GM20431 (cell line): Measurements from ENCODE around the gene DNAH8.

ENCODE experiments used
- in situ Hi-C: fragments of 300-500 bp; cut with MseI, MboI; formaldehyde crosslinking; loops from one replicate; pipeline ENCODE4 v1.15.0; 2020; ENCODE audit warnings: low sequenced_read_pairs; ENCODE audit not compliant: unreplicated experiment

DNAH8 gene, protein sequence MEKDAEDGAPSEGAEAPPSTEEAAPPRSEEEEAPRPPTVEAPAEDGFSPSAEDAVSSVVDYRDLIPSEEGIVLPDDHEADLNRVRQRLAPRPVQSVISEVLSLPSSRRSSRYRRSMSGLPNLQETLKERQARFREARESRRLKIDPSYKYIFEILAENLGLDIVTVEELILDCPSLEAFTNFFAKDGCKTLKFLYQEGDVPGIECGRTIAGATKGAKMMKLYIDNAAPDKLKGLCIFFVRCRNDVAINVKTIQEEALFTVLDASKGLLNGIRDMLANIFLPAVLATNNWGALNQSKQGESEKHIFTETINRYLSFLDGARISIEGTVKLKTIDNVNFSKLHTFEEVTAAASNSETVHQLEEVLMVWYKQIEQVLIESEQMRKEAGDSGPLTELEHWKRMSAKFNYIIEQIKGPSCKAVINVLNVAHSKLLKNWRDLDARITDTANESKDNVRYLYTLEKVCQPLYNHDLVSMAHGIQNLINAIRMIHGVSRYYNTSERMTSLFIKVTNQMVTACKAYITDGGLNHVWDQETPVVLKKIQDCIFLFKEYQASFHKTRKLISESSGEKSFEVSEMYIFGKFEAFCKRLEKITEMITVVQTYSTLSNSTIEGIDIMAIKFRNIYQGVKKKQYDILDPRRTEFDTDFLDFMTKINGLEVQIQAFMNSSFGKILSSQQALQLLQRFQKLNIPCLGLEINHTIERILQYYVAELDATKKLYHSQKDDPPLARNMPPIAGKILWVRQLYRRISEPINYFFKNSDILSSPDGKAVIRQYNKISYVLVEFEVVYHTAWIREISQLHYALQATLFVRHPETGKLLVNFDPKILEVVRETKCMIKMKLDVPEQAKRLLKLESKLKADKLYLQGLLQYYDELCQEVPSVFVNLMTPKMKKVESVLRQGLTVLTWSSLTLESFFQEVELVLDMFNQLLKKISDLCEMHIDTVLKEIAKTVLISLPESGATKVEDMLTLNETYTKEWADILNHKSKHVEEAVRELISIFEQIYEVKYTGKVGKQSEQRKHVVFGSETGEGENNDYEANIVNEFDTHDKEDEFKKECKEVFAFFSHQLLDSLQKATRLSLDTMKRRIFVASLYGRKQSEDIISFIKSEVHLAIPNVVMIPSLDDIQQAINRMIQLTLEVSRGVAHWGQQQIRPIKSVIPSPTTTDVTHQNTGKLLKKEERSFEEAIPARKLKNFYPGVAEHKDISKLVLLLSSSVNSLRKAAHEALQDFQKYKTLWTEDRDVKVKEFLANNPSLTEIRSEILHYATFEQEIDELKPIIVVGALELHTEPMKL (N-terminal part only)

DNA sequence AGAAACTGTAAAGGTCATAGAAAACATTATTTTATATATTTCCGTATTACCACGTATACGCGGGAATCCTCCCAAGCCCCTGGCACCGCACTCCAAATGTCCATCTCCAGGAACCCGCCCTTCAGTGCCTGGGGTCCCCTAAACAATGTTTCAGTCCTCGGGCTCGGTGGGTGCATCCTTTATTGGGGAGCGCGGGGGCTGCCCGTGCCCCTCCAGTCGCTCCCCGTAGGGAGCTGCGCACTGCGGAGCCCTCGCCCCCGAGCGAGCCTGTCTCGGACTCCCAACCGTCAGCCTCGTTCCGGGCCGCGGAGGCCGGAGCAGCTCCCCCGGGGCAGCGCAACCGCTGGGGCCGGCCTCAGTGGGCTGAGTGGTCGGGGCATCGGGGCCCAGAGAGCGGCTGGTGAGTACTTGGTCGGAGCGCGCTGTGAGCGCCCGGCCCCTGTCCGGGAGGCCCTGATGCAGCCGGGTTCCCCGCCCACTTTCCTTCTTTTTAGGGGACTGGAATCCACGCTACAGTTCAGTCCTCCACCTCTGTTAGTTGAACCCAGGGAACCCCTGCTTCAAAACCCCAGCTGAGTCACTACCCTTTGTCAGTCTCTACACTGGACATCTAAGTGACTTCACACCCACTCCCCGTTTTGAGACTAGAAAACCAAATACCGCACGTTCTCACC, at the start of gene DNAH8:
TSS of gene DNAH8 (plus strand) at position 296 of the 674 bp plus-strand sequence. CDS start 7,499 bp downstream, outside the sequence.
- in situ Hi-C loops = no loop called here

DNA sequence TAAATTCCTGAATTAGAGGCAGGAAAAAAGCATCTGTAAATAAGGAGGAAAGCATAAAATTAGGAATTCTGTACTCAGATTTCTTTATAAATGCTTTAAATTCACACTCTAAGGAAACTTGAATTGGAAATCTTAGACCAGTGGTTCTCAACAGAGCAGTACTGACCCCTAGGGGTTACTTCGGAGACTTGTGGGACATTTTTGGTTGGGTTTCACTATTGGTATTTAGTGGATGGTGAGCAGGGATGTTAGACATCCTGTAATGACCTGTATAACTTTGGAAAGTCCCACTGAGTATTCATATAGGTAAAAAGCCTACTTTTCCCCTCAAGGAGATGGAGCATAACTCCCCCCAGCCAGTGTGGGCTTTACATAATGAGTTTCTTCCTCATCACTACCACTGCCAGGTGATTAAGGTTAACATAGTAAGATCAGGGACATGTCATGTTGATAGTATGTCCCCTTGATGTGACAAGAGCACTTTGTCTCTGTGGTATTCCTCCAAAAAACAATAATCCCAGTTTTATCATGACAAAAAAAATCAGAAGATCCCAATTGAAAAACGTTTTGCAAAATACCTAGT, 43.1 kb upstream of the DNAH8 start:
- in situ Hi-C loops = no loop called here

- in situ Hi-C loops = no loop called here
These were observed 41.5 kb upstream of the DNAH8 start for GRCh38 chr6:38673397-38674165.

DNA sequence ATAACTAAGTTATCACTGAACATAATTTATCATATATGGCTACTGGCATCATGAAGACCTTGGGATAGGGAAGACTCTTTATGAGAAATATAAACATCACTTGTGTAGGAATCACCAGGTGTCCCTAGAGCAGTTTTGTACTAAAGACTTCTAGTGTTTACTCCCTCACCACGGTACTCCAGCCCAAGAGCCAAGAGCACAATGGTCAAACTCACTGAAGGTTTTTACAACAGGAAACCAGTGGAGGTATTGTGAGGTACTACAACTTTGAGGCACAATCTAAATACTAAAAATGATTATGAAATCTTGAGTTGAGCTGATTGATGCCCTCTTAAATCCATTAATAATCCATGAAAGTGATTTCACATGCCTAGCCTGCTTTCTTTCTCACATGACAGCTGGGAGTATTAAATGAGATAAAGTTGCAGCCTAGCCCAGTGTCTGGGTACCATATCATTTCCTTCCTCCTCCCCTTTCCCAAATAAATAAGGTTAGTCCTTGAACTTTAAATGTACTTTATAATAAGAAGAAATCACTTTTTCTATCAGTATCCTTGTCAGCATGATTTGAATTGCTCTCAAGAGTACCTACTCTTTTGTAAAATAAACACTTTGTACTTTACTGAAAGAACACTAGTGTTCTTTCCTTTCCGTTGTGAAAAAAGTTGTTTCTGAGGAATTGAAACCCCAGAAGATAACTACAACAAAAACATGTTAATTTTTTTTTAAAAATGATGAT, 38.7 kb upstream of the DNAH8 start:
- in situ Hi-C loops = no loop called here

DNA sequence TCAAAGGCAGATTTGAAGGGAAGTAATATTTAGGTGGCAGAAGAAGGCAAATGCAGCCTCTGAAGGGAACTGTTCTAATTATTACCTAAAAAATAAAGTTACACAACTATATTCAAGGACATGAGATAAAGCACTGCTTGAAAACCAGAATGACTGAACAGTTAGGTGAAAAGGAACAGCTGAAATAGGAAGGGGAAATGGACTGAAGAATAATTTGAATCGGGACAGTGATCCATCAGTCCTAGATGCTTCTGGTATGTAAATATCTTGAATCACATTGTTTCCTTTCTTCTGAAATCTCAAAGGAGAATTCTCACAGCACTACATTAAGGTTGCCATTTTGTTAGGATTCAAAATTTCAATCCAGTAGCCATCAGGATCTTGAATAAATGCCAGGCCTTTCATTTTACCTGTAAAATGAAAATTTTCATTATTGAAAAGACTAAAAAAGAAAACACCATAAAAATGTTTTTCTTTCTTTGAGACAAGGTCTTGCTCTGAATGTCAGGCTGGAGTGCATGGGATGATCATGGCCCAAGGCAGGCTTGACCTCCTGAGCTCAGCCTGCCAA, 38.1 kb upstream of the DNAH8 start:
- in situ Hi-C loops = no loop called here

- in situ Hi-C loops = no loop called here
These were observed 36.8 kb upstream of the DNAH8 start for GRCh38 chr6:38678178-38678760.

DNA sequence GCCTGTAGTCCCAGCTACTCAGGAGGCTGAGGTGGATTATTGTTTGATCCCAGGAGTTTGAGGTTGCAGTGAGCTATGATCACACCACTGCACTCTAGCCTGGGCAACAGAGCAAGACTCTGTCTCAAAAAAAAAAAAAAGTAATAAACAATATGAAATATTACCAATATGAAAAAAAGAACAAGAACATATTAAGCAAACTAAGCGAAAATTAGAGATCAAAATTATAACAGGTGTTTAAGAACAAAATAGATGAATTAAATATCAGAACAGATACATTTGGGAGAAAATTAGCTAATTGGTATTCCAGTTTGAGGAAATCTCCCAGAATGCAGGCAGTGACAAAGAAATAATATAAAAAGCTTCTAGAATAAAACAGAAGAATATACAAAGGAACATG, 35.4 kb upstream of the DNAH8 start:
- in situ Hi-C loops = no loop called here

DNA sequence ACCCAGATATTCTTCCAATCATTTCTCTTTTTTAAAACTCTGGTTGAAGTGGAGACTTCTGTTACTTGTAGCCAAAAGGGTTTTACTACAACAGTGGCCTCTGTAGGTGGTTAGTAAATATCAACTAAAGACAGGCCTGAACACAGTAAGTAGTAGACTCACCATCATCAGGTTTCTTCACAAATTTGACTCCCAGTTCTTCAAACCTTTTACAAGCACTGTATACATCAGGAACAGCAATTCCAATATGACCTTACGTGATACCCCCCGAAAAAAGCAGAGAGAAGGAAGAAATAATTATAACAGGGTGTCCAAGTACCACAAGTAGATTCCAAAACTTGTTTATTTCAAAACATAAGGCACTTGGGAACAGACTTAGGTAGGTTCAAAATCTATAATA, 33.3 kb upstream of the DNAH8 start:
- in situ Hi-C loops = no loop called here

DNA sequence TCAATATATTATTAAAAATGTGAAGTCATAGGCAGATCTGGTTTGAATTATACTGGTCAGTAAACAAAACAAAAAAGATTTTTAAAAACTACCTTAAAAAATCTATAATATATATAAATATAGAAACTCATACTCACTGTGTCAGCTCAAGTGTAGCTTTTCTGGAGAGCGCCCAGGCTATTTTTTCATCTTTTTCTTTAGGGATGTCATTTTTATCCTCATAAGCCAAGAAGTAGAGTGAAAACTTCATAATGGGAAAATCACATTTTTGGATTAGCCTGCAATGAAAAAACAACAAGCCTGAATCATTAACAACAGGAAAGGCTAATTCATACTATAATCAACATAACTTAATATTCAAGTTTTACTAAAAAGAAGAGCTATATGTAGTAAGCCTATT, 30.9 kb upstream of the DNAH8 start:
- in situ Hi-C loops = no loop called here

DNA sequence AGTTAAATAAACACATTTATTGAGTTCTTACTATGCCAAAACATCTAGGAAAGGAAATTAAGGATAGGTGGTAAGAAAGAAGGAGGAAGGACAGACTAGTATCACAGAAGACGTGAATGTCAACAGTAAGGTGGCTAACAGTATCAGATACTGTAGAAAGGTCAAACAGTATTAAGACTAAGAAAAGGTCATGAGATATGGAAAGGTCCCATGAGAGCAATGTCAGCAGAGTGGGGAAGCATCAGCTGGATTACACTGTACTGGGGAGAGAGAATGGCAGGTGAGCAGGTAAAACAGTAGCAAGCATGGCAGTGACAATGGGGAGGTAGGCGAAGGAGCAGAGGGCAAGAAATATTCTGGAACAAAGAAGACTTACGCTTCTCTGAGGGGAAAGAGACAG, 30.2 kb upstream of the DNAH8 start:
- in situ Hi-C loops = no loop called here

DNA sequence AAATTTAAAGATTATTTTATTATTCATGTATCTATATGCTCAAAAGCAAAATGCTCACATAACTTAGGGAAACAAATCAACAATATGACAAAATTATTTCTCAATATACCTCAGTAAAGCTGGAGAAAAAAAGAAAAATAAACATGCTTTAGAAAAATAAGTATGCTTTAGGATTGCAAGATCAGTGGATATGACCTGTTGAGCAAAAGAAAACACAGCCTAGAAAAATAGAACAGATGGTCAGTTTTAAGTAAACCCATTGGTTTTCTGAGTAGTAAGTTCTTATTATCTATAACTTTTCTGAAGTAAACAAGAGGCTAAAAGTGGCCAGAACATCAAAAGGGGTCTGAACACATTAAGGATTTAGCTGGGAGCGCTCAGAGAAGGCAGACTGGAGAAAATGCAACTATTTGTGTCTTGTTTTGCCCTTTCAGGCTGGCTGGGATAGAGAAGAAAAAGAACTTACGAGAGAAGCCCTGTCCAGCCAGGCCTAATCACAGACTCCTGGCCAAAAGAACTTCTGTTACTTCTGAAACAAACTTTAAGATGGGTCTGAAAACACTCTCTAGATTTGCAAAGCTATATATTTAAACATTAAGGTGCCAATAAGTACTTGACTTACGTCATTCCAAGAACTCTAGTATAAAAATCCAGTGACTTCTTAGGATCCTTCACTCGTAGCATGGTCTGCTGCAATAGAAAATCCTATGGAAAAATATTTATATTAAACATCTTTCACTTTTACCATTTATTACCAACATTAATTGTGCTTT, 28.7 kb upstream of the DNAH8 start:
- in situ Hi-C loops = no loop called here

- in situ Hi-C loops = no loop called here
These were observed 28.1 kb upstream of the DNAH8 start for GRCh38 chr6:38687043-38687353.

DNA sequence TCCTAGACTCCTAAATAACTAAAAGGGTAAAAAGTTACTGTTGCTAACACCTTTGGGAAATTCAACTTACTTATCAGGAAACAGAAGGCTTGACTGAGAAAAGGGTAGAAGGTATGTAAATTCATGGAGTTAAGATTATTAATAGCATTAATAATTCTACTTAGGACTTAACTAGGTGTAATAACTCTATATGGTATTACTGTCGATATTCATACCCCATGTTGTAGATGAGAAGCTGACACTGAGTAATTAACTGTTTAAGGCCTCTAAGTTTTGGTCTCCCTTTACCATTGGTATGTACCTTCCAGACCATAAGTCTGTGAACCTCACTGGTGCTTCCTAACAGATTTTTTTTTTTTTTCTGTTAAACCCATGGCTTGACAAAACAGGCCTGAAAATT, 27.6 kb upstream of the DNAH8 start:
- in situ Hi-C loops = no loop called here

DNA sequence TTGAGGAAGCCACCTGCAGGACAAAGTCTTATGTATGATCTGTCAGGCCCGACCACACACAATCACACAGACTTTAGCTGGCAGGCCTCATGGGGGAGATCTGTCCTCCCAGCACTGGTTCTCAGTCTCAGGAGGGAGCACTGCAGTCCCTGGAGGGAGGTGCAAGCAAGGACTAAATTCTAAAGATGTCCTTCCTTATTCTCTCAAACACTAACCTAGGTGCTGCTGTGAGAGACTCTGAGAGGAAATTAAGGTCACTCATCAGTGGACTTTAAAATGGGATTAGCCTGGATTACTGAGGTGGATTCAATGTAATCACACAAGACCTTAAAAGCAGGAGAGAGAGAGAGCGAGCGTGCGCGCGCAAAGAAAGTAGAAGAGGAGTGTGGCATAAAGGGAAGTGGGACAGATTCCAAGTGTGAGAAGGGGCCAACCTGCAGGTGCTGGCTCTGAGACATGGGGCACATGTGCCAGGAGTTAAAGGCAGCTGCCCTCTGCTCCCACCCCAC, 26.5 kb upstream of the DNAH8 start:
- in situ Hi-C loops = no loop called here

GRCh38 chr6:38695227-38695900, 19.7 kb upstream of the DNAH8 start:
- in situ Hi-C loops = no loop called here

DNA sequence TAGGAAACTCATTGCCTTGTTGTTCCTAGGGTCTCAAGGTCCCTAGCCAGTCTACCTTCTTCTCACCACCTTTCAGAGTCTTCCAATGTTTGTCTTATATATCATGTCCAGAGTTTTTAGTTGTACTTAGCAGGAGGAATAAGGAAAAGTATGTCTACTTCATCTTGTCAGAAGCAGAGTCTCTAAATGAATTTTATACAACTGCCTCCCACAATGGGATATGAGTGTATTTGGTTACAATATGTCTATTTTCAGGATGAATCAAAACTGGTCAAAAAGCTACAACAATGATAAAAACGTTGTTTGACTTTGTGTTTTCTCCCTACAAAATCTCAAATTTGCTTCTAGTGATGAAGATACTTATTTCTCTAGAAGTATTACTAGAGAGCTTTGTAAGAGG, 19.2 kb upstream of the DNAH8 start:
- in situ Hi-C loops = no loop called here
